HepG2 (cell line): Measurements from ENCODE around the gene GTSF1L.

Experiments
- CTCF ChIP-seq: sonication (generic); formaldehyde crosslinking; IDR thresholded peaks from 2 replicates; pipeline ENCODE4 v1.5.0; 2020; ENCODE audit warnings: mild to moderate bottlenecking, missing genetic modification reagents, moderate library complexity
- JUN ChIP-seq: sonication (generic); formaldehyde crosslinking; IDR thresholded peaks from 2 replicates; pipeline ENCODE4 v1.4.0; 2020; ENCODE audit warnings: mild to moderate bottlenecking, missing genetic modification reagents
- SMAD3 ChIP-seq: sonication (generic); formaldehyde crosslinking; IDR thresholded peaks from 2 replicates; pipeline ENCODE4 v1.4.0; 2020; ENCODE audit warnings: missing genetic modification reagents
- SP1 ChIP-seq, 2 experiments: fragments of 450-650 bp in 1 of 2; sonication (generic) in 1 of 2; formaldehyde crosslinking in 1 of 2; IDR thresholded peaks; 2 replicates each; pipeline versions ENCODE4 v1.4.0 to v1.6.1; 2016 to 2020; ENCODE audit warnings: missing genetic modification reagents in 1 of 2
- YEATS4 ChIP-seq: sonication (generic); formaldehyde crosslinking; IDR thresholded peaks from 2 replicates; pipeline ENCODE4 v1.4.0; 2020; ENCODE audit warnings: missing genetic modification reagents, borderline replicate concordance

GRCh38 chr20:43694763-43695162 lies 32.0 kb downstream of the GTSF1L start:
- TF ChIP-seq SMAD3 (CRISPR knock-in tag) (no peak), JUN (CRISPR knock-in tag) (no peak), CTCF (CRISPR knock-in tag) (no peak), YEATS4 (no peak), SP1 (IDR thresholded peaks at IDR 0.05) (no peak), SP1 (CRISPR knock-in tag; IDR thresholded peaks at IDR 0.05) (no peak)
